NOMO-1 treated with dmso at 0.1 percent for 144 hours (cell line): ENCODE measurements around the gene HBA1.
"Not testable (repeated sequence)": the region's sequence is repeated elsewhere in the genome, so short reads cannot be mapped to it uniquely, and the experiment has no call there.

ENCODE experiments used
- DNase-seq: peaks from one replicate; lab custom pipeline; 2025; ENCODE audit not compliant: unreplicated experiment; lab: John Stamatoyannopoulos, UW

HBA1 gene

GRCh38 chr16:176477-177382, at the start of gene HBA1:
Gene HBA1 (plus strand): TSS chr16:176680. CDS start chr16:176717, 37 bp downstream.
- DNase-seq = not testable (repeated sequence)

GRCh38 chr16:129075-129474, 47.4 kb upstream of the HBA1 start:
- no peak for DNase-seq

- DNase-seq = no peak
These were observed 45.8 kb upstream of the HBA1 start for GRCh38 chr16:130533-131173.

- no peak for DNase-seq
These were observed 44.4 kb upstream of the HBA1 start for GRCh38 chr16:132120-132519.

- no peak for DNase-seq
These were observed 42.8 kb upstream of the HBA1 start for GRCh38 chr16:133716-134115.

- DNase-seq = no peak
These were observed 38.4 kb upstream of the HBA1 start for GRCh38 chr16:138049-138417.

GRCh38 chr16:140175-140857, 36.2 kb upstream of the HBA1 start:
- DNase-seq = no peak

GRCh38 chr16:142405-142967, 34.0 kb upstream of the HBA1 start:
- DNase-seq = no peak

GRCh38 chr16:143047-143446, 33.4 kb upstream of the HBA1 start:
- DNase-seq = no peak

GRCh38 chr16:143456-143855, 33.0 kb upstream of the HBA1 start:
- DNase-seq = no peak

- DNase-seq = no peak
These were observed 31.7 kb upstream of the HBA1 start for GRCh38 chr16:144797-145252.

- DNase-seq = no peak
These were observed 29.8 kb upstream of the HBA1 start for GRCh38 chr16:146646-147045.

- no peak for DNase-seq
These were observed 27.3 kb upstream of the HBA1 start for GRCh38 chr16:149024-149660.

GRCh38 chr16:152141-153128, 24.0 kb upstream of the HBA1 start, which contains the start of gene HBZ:
Gene HBZ (plus strand): TSS chr16:152644. CDS start chr16:152910, 266 bp downstream.
- no peak for DNase-seq

- DNase-seq = not testable (repeated sequence)
These were observed 23.4 kb upstream of the HBA1 start for GRCh38 chr16:153129-153521.

- not testable (repeated sequence) for DNase-seq
These were observed 22.8 kb upstream of the HBA1 start for GRCh38 chr16:153550-154216.

- no peak for DNase-seq
These were observed 22.1 kb upstream of the HBA1 start for GRCh38 chr16:154217-155030.

GRCh38 chr16:155031-155398, 21.5 kb upstream of the HBA1 start:
- no peak for DNase-seq
